ENCODE results near the gene RRP1B. TPM values are rescaled to one million over a fixed set of nuclear protein-coding genes. Genes with fewer than 3 reads are reported as not detected.

RRP1B gene
- total and polyA plus RNA-seq, 2 of the 13 experiments (the other 11 are each of a cell fraction or from before 2014, with no cell fraction given) = 16.3 to 46.2 TPM

- Histone ChIP-seq H3K4me3 (replicated peaks in 1 of 3; ENCODE audit: insufficient read depth in 1 of 3, low read depth in 2 of 3, low read length in 3 of 3) (no peak overlapping the region), H3K27ac (ENCODE audit: extremely low read length, insufficient read depth, low read length) (no peak overlapping the region), H3K4me1 (ENCODE audit: insufficient read depth, low read length) (no peaks in the 10 kb centered on the region), H4K20me1 (ENCODE audit: insufficient read depth, low read length) (no peaks in the 10 kb centered on the region), H3K4me2 (ENCODE audit: low read depth, low read length) (no peak overlapping the region), H3K27me3 (ENCODE audit: control insufficient read depth in 1 of 2, insufficient read depth in 2 of 2, low read length in 2 of 2) (no peaks in the 10 kb centered on the region), H3K36me3 (replicated peaks in 1 of 2; ENCODE audit: control insufficient read depth in 1 of 2, insufficient read depth in 2 of 2, low read length in 2 of 2) (no peaks in the 10 kb centered on the region), H2AFZ (ENCODE audit: low read length) (no peak overlapping the region), H3K9me3 (ENCODE audit: low read length) (peaks cover 13% of the 10 kb centered on the region), H3K79me2 (ENCODE audit: insufficient read depth, low read length) (no peaks in the 10 kb centered on the region), H3K9ac (ENCODE audit: insufficient read depth, low read depth, low read length) (no peak overlapping the region)
- BruUV-seq (replicated peaks) = no TSS peak
- DNase-seq (ENCODE audit: low spot score) (no peak), FAIRE-seq (no peak), ATAC-seq (no peak)
- in situ Hi-C loops (cut with HindIII; ENCODE audit: extremely low pct_ligation_motif_present, low pct_unique_long_range_greater_than_20kb) (no loop called here), intact Hi-C loops (cut with micrococcal nuclease; ENCODE audit: unreplicated experiment) (no loop called here)
- ChIA-PET CTCF (ENCODE audit: low intra/inter-chr PET ratio, low total read pairs) (no interaction called here), POLR2A (no interaction called here)
- TF ChIP-seq REL (CRISPR knock-in tag; conservative IDR thresholded peaks at IDR 0.05) = no peak
- no peak for TF ChIP-seq ZSCAN22 (CRISPR knock-in tag; IDR thresholded peaks at IDR 0.05)
- TF ChIP-seq REXO4 (CRISPR knock-in tag; IDR thresholded peaks at IDR 0.05; ENCODE audit: borderline replicate concordance) = no peak
- TF ChIP-seq PRMT3 (CRISPR knock-in tag; IDR thresholded peaks at IDR 0.05; ENCODE audit: borderline replicate concordance, low read depth) = no peak
- TF ChIP-seq KDM2A (CRISPR knock-in tag; IDR thresholded peaks at IDR 0.05; ENCODE audit: borderline replicate concordance, low read depth) = no peak
- TF ChIP-seq GABPA (IDR thresholded peaks at IDR 0.05; ENCODE audit: low read depth, low read length) = no peak
- TF ChIP-seq GABPA (CRISPR knock-in tag; IDR thresholded peaks at IDR 0.05; ENCODE audit: low read depth) = no peak
- WGBS (ENCODE audit: low lambda C conversion rate) = 98% methylated on average over 2 of the region's 2 CpGs
These were observed 36.6 kb upstream of the RRP1B start for GRCh38 chr21:43622796-43623195.

GRCh38 chr21:43623588-43623987 lies 35.8 kb upstream of the RRP1B start:
- ATAC-seq = no peak
- no peaks in the 10 kb centered on the region for H4K20me1 ChIP-seq (ENCODE audit: insufficient read depth, low read length)
- POLR2A ChIA-PET = no interaction called here
- H3K27ac ChIP-seq (ENCODE audit: extremely low read length, insufficient read depth, low read length) = no peak overlapping the region
- no peak for FAIRE-seq
- CTCF ChIA-PET (ENCODE audit: low intra/inter-chr PET ratio, low total read pairs) = no interaction called here
- 96% methylated on average over 2 of the region's 2 CpGs for WGBS (ENCODE audit: low lambda C conversion rate)
- no peak overlapping the region for H3K9ac ChIP-seq (ENCODE audit: insufficient read depth, low read depth, low read length)
- H3K4me2 ChIP-seq (ENCODE audit: low read depth, low read length) = no peak overlapping the region
- no peak overlapping the region for H3K4me3 ChIP-seq (replicated peaks in 1 of 3; ENCODE audit: insufficient read depth in 1 of 3, low read depth in 2 of 3, low read length in 3 of 3)
- no peak for DNase-seq (ENCODE audit: low spot score)
- in situ Hi-C loops (cut with HindIII; ENCODE audit: extremely low pct_ligation_motif_present, low pct_unique_long_range_greater_than_20kb) = no loop called here
- intact Hi-C loops (cut with micrococcal nuclease; ENCODE audit: unreplicated experiment) = no loop called here
- H3K79me2 ChIP-seq (ENCODE audit: insufficient read depth, low read length) = no peaks in the 10 kb centered on the region
- H3K27me3 ChIP-seq (ENCODE audit: control insufficient read depth in 1 of 2, insufficient read depth in 2 of 2, low read length in 2 of 2) = no peaks in the 10 kb centered on the region
- no TSS peak for BruUV-seq (replicated peaks)
- no peak overlapping the region for H2AFZ ChIP-seq (ENCODE audit: low read length)
- peaks cover 13% of the 10 kb centered on the region for H3K9me3 ChIP-seq (ENCODE audit: low read length)
- no peaks in the 10 kb centered on the region for H3K36me3 ChIP-seq (replicated peaks in 1 of 2; ENCODE audit: control insufficient read depth in 1 of 2, insufficient read depth in 2 of 2, low read length in 2 of 2)
- no peaks in the 10 kb centered on the region for H3K4me1 ChIP-seq (ENCODE audit: insufficient read depth, low read length)
- TF ChIP-seq ZNF576 (CRISPR knock-in tag; IDR thresholded peaks at IDR 0.05) (no peak), ZKSCAN5 (CRISPR knock-in tag; IDR thresholded peaks at IDR 0.05) (no peak), NFRKB (IDR thresholded peaks at IDR 0.05) (no peak), ZBTB14 (CRISPR knock-in tag; IDR thresholded peaks at IDR 0.05) (no peak), MYC (CRISPR knock-in tag; IDR thresholded peaks at IDR 0.05; ENCODE audit: borderline replicate concordance) (no peak), HMGXB3 (CRISPR knock-in tag; IDR thresholded peaks at IDR 0.05; ENCODE audit: borderline replicate concordance) (no peak), RBM39 (IDR thresholded peaks at IDR 0.05; ENCODE audit: low read depth, low read length, poor library complexity, severe bottlenecking) (no peak)
